Spinal cord (tissue), 10 donors: ENCODE data around the gene RASAL3. TPM values are rescaled to one million over a fixed set of nuclear protein-coding genes. Genes with fewer than 3 reads are reported as not detected.

Source experiments
- DNase-seq, 6 donors: peaks; one replicate each; pipeline versions ENCODE4 v3.0.0 to v3.0.0-alpha.2; 2013 to 2015; ENCODE audit warnings: low spot score in 6 of 6, low read depth in 4 of 6
- H3K27ac ChIP-seq: one replicate; pipeline ENCODE4 v1.5.1; 2013; ENCODE audit warnings: low read depth, low read length, control low read depth
- H3K27me3 ChIP-seq: one replicate; pipeline ENCODE4 v1.6.1; 2013; ENCODE audit warnings: low read length; ENCODE audit not compliant: control insufficient read depth, insufficient read depth
- H3K36me3 ChIP-seq: one replicate; pipeline ENCODE4 v1.6.1; 2013; ENCODE audit warnings: low read length; ENCODE audit not compliant: control insufficient read depth, insufficient read depth
- H3K4me1 ChIP-seq: one replicate; pipeline ENCODE4 v1.6.1; 2013; ENCODE audit warnings: low read length; ENCODE audit not compliant: control insufficient read depth, insufficient read depth
- H3K4me3 ChIP-seq: one replicate; pipeline ENCODE4 v1.5.1; 2013; ENCODE audit warnings: low read depth, low read length, control low read depth
- H3K9me3 ChIP-seq: one replicate; pipeline ENCODE4 v1.6.1; 2013; ENCODE audit warnings: low read length; ENCODE audit not compliant: control insufficient read depth, insufficient read depth
- WGBS: methylation state at CpG from one replicate; pipeline ENCODE4 v1.1.5; 2013; ENCODE audit warnings: missing lambda C conversion rate; ENCODE audit not compliant: insufficient coverage; 5-methylcytosine and 5-hydroxymethylcytosine counted together
- polyA plus RNA-seq, 2 donors: library from polyadenylated mRNA; unstranded; fragments of 120-200 nt; gene quantifications; one replicate each; pipeline ENCODE4 v1.2.1, GENCODE V29; 2013; ENCODE audit not compliant: insufficient read length in 2 of 2
- small RNA-seq: library from RNA; depleted of rRNA; stranded (forward); fragments of <200 nt; gene quantifications from one replicate; pipeline ENCODE3, GENCODE V24; 2014; ENCODE audit warnings: low replicate concordance
- total RNA-seq, 2 donors: library from RNA; depleted of rRNA in 1 of 2; stranded (reverse); fragments of 120-200 nt in 1 of 2; fragments of >200 nt in 1 of 2; gene quantifications; one replicate each; pipeline versions ENCODE4 v1.2.3 to v1.2.4, GENCODE V29; 2013 to 2014
- donor health status: healthy.

The RASAL3 gene
- total and polyA plus RNA-seq, 4 donors: 1.9 to 4.2 (median 2.8) TPM

DNA sequence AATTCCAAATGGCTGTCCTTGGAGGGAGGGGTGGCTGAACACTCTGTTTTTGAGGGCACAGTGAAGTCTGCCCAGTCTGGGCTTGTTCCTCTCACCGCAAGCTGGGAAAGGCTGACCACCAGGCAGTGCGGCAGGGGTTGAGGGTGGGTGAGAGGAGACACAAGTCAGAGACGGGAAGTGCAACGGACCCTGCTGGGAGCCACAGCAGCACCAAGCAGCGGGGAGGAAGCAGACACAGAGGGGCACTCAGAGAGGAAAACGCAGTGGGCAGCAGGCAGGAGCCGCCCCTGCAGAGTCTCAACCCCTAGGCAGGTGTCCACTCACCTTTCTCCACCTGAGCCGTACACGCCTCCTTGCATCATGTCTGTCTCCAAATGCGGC is 61.2 kb downstream of the RASAL3 start:
- 92% methylated on average over 10 of the region's 10 CpGs for WGBS
- H3K4me1 ChIP-seq: peaks cover 43% of the 10 kb centered on the region

DNA sequence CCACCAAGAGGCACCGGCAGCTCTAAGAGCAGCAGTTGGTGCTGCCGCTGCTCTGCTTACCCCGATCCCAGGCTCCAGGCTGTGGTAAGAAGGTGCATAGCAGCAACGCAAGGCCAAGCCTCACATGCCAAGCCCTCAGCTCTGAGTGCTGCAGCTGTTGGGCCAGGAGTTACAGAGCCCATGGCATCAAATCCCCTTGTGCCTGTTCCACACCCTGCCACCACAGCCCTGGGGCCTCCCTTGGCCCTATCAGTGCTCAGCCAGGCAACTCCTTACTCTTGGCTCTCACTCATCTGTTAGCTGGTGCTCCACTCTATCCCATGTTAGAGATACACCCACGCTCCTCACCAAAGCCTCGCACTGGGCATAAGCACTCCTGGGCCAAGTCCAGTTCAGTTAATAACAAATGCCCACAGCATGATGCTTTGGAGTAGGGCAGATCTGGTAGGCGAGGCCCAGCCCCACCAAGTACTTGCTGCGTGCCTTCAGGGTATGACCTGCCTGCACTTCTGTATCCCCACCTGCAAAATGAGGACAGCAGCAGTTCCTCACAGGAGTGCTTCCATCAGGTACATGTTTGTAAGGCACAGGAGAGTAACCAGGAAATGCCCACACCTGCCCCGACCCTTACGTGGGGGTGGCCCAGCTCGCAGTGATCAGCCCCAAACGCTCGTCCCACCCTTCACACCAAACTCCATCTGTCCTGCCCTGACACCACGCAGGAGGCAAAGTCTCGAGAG is 61.8 kb downstream of the RASAL3 start:
- Histone ChIP-seq H3K4me1 (peaks cover 43% of the 10 kb centered on the region), H3K27ac (no peak overlapping the region)
- WGBS: 93% methylated on average over 12 of the region's 15 CpGs

More for the DNA sequence above, 61.2 kb downstream of the RASAL3 start:
- H3K36me3 ChIP-seq: peaks cover 71% of the 10 kb centered on the region
- H3K4me3 ChIP-seq: no peak overlapping the region
- DNase-seq: no peak
- H3K27ac ChIP-seq: no peak overlapping the region
- no peaks in the 10 kb centered on the region for H3K9me3 ChIP-seq
- no peaks in the 10 kb centered on the region for H3K27me3 ChIP-seq

More for the DNA sequence above, 61.8 kb downstream of the RASAL3 start:
- Histone ChIP-seq H3K9me3 (no peaks in the 10 kb centered on the region), H3K4me3 (no peak overlapping the region), H3K36me3 (peaks cover 77% of the 10 kb centered on the region), H3K27me3 (no peaks in the 10 kb centered on the region)
- DNase-seq: no peak

Small RNA genes within 50 kb of the gene (small RNA-seq; reads per million reads assigned to genes)
- gene MIR1470: not detected

Other genes starting within 250 kb of the RASAL3 start
- gene EPHX3, start 232.1 kb downstream of the RASAL3 start, total RNA-seq: under 1 TPM; 0.30 to 0.50 TPM
- gene EPHX3, start 232.1 kb downstream of the RASAL3 start, polyA plus RNA-seq: 1 to 10 TPM; 1.3 to 2.0 TPM
- 10 to 100 TPM; 16.3 to 22.5 TPM for gene BRD4, start 132.0 kb downstream of the RASAL3 start, total RNA-seq
- 10 to 100 TPM; 57.8 to 59.0 TPM for gene BRD4, start 132.0 kb downstream of the RASAL3 start, polyA plus RNA-seq
- gene AKAP8, start 84.8 kb downstream of the RASAL3 start, total RNA-seq: 10 to 100 TPM; 10.1 to 19.6 TPM
- gene AKAP8, start 84.8 kb downstream of the RASAL3 start, polyA plus RNA-seq: 10 to 100 TPM; 23.1 to 29.1 TPM
- gene AKAP8L, start 45.6 kb downstream of the RASAL3 start, total RNA-seq: 100 to 1,000 TPM in 1 of 2 donors, 10 to 100 TPM in 1; 50.2 to 121 TPM
- 100 to 1,000 TPM; 114 to 151 TPM for gene AKAP8L, start 45.6 kb downstream of the RASAL3 start, polyA plus RNA-seq
- gene WIZ, start 14.6 kb downstream of the RASAL3 start, total RNA-seq: 10 to 100 TPM in 1 of 2 donors, 1 to 10 TPM in 1; 8.7 to 12.1 TPM
- 10 to 100 TPM; 69.8 to 72.6 TPM for gene WIZ, start 14.6 kb downstream of the RASAL3 start, polyA plus RNA-seq
- not detected for gene PGLYRP2, start 15.0 kb upstream of the RASAL3 start, total RNA-seq
- not detected for gene PGLYRP2, start 15.0 kb upstream of the RASAL3 start, polyA plus RNA-seq
- not detected for gene CYP4F22, start 44.0 kb upstream of the RASAL3 start, total RNA-seq
- under 1 TPM in 1 of 2 donors, not detected in 1; 0.06 TPM for gene CYP4F22, start 44.0 kb upstream of the RASAL3 start, polyA plus RNA-seq
- not detected for gene CYP4F8, start 150.7 kb upstream of the RASAL3 start, total RNA-seq
- gene CYP4F8, start 150.7 kb upstream of the RASAL3 start, polyA plus RNA-seq: under 1 TPM; 0.08 to 0.09 TPM
- 1 to 10 TPM in 1 of 2 donors, under 1 TPM in 1; 0.33 to 1.6 TPM for gene CYP4F3, start 176.4 kb upstream of the RASAL3 start, total RNA-seq
- gene CYP4F3, start 176.4 kb upstream of the RASAL3 start, polyA plus RNA-seq: under 1 TPM; 0.14 to 0.40 TPM
- gene CYP4F12, start 208.5 kb upstream of the RASAL3 start, total RNA-seq: 1 to 10 TPM; 2.2 to 6.8 TPM
- 1 to 10 TPM; 5.2 to 7.6 TPM for gene CYP4F12, start 208.5 kb upstream of the RASAL3 start, polyA plus RNA-seq